Mucosa of descending colon (tissue), 3 donors: Measurements from ENCODE around the gene ZBTB45. TPM values are rescaled to one million over a fixed set of nuclear protein-coding genes. Genes with fewer than 3 reads are reported as not detected.

Experiments
- ATAC-seq: fragments of 200-7000 bp; cut with Tn5 transposase; one replicate; pipeline ENCODE4 v1.9.1; 2020; ENCODE audit warnings: mild to moderate bottlenecking, moderate library complexity
- DNase-seq, 3 donors: peaks; one replicate each; pipeline ENCODE4 v3.0.0-alpha.2; 2020
- H3K36me3 ChIP-seq: fragments of 200-600 bp; one replicate; pipeline ENCODE4 v1.8.0; 2021; ENCODE audit warnings: low read depth, mild to moderate bottlenecking
- H3K4me1 ChIP-seq: fragments of 200-600 bp; one replicate; pipeline ENCODE4 v1.8.0; 2021; ENCODE audit warnings: low read depth, mild to moderate bottlenecking
- H3K4me3 ChIP-seq: fragments of 200-600 bp; one replicate; pipeline ENCODE4 v1.8.0; 2021; ENCODE audit warnings: mild to moderate bottlenecking
- H3K9me3 ChIP-seq: fragments of 200-600 bp; one replicate; pipeline ENCODE4 v1.8.0; 2021; ENCODE audit warnings: mild to moderate bottlenecking
- intact Hi-C, 2 donors: fragments of 100-400 bp; cut with DNase I in 1 of 2; cut with micrococcal nuclease in 1 of 2; formaldehyde crosslinking; loops; one replicate each; pipeline versions ENCODE4 v1.11.0 to v1.11.1; 2022; cut with DNase I, micrococcal nuclease
- total RNA-seq, 3 donors: library from RNA; stranded (reverse); fragmentation: NEBNext Ultra II Directional in 2 of 3; extraction: Animal tissue kit (Norgen Biotek cat#: 25700) in 2 of 3; gene quantifications; one replicate each; pipeline versions ENCODE4 v1.2.1 to v1.2.4, GENCODE V29; 2021 to 2023
- TF ChIP-seq, protein P1 (sequence below): fragments of 200-600 bp; IDR thresholded peaks from one replicate; pipeline ENCODE4 v1.8.0; 2022; ENCODE audit warnings: antibody characterized with exemption, mild to moderate bottlenecking
- donor health status: DM: no; HTN: no; CAD: no; lungs with moderate emphysema.
- donor health status: DM: no; HTN: no; CAD: no.
- donor health status: DM: no; HTN: yes; CAD: no.

ZBTB45 gene
- total RNA-seq, 3 donors from 2014 or later: 12.1 to 16.7 (median 13.4) TPM

DNA sequence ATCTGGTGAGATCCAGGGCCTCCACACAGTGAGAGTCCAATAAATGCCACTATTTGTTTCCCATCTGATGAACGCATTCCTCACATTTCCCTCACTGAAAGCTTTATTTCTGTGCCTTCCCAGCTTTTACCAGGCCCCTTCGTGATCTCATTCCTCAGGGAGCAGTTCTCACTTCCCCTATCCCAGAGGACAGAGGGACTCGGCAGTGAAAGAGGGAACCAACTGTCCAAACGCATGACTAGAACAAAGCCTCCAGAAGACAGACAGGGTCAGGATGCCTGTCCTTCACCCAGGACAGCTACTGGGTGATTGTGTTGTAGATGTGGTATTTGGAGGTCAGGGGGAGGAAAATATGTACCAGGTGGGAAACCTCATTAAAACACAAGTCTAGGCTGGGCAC lies 2.0 kb upstream of the ZBTB45 start:
- no peak for ATAC-seq
- intact Hi-C loops: no loop called here
- no peak for DNase-seq
- H3K9me3 ChIP-seq: no peaks in the 10 kb centered on the region
- H3K36me3 ChIP-seq: no peaks in the 10 kb centered on the region
- H3K4me1 ChIP-seq: peaks cover 21% of the 10 kb centered on the region
- TF ChIP-seq, protein P1, sequence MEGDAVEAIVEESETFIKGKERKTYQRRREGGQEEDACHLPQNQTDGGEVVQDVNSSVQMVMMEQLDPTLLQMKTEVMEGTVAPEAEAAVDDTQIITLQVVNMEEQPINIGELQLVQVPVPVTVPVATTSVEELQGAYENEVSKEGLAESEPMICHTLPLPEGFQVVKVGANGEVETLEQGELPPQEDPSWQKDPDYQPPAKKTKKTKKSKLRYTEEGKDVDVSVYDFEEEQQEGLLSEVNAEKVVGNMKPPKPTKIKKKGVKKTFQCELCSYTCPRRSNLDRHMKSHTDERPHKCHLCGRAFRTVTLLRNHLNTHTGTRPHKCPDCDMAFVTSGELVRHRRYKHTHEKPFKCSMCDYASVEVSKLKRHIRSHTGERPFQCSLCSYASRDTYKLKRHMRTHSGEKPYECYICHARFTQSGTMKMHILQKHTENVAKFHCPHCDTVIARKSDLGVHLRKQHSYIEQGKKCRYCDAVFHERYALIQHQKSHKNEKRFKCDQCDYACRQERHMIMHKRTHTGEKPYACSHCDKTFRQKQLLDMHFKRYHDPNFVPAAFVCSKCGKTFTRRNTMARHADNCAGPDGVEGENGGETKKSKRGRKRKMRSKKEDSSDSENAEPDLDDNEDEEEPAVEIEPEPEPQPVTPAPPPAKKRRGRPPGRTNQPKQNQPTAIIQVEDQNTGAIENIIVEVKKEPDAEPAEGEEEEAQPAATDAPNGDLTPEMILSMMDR: no peak
- no peak overlapping the region for H3K4me3 ChIP-seq

DNA sequence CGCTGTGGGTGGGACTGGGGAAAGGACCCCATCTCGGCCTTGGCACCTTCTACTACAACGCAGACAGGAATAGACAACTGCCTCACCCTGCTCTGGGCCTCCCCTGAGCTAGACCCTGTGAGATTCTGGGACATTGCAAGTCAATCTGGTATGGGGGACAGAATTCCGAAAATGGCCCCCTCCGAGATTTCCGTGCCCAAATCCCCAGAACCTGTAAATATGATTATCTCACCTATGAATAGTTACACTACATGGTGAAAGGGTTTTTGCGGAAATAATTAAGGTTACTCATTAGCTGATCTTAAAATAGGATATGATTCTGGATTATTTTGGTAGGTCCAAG lies 618 bp upstream of the ZBTB45 start:
- Histone ChIP-seq H3K4me1 (peaks cover 21% of the 10 kb centered on the region), H3K4me3 (peak overlapping the region; percentile 43), H3K9me3 (no peaks in the 10 kb centered on the region), H3K36me3 (no peaks in the 10 kb centered on the region)
- DNase-seq (no peak), ATAC-seq (no peak)
- TF ChIP-seq, protein P1: no peak
- intact Hi-C loops: no loop called here

DNA sequence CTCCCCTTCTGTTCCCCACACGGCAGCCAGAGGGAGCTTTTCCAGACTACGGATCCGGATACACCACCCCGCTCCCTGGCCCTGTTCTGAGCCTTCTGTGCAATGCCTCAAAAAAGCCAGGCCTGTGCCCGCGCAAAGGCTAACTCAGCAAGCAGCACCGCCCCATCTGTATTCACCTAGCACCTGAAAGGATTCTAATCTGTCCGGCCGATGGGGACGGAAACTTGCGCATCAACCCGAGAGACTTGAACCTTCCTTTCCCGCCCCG lies 589 bp downstream of the ZBTB45 start:
- ATAC-seq (peak; percentile 55), DNase-seq (peak; percentile 67 to 75 (median 74))
- Histone ChIP-seq H3K4me3 (peak overlapping the region; percentile 43), H3K36me3 (no peaks in the 10 kb centered on the region), H3K4me1 (peaks cover 28% of the 10 kb centered on the region), H3K9me3 (no peaks in the 10 kb centered on the region)
- intact Hi-C loops: no loop called here
- TF ChIP-seq, protein P1: peak; percentile 32

DNA sequence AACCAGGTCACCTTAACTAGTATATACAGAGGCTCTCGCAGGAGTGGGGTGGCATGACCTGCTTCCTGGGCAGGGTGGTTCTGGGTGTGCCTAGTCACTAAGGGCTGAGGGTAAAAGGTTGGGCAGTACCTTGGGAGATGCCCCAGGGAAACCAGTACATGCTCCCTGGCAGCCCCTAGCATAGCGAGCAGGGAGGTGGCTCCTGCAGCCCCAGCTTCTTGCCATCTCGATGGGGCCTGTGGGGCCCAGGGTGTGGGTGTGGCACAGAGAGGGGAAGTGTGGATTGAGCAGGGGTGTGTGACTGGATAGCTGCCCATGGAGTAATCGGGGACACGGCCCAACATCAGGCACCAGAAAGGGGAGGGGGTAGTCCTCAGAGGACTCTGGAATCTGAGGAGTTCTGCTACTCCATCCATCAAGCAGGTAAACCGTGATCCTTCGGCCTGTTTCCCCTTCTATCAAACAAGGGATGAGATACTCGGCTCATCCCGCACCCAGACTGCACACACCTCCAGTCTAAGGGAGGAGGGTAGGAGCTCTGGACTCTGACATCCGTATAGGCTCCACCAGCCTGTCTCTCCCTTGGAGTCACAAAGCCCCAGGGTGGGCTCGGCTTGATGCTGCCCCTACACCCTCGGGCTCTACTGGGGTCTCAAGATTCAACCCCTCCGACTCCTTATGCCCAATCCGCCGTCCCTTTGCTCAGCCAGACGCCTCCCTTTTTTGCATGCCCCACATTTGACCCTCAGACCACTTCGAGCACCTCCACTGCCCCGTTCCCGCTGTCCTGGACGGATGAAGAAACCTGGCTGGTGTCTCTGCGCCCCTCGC lies 1.1 kb downstream of the ZBTB45 start:
- no peak for ATAC-seq
- Histone ChIP-seq H3K4me1 (peaks cover 32% of the 10 kb centered on the region), H3K36me3 (no peaks in the 10 kb centered on the region), H3K4me3 (peak overlapping the region; percentile 43), H3K9me3 (no peaks in the 10 kb centered on the region)
- intact Hi-C loops: no loop called here
- peak in 2 of 3 donors; percentile 57 to 65 for DNase-seq
- TF ChIP-seq, protein P1: no peak

DNA sequence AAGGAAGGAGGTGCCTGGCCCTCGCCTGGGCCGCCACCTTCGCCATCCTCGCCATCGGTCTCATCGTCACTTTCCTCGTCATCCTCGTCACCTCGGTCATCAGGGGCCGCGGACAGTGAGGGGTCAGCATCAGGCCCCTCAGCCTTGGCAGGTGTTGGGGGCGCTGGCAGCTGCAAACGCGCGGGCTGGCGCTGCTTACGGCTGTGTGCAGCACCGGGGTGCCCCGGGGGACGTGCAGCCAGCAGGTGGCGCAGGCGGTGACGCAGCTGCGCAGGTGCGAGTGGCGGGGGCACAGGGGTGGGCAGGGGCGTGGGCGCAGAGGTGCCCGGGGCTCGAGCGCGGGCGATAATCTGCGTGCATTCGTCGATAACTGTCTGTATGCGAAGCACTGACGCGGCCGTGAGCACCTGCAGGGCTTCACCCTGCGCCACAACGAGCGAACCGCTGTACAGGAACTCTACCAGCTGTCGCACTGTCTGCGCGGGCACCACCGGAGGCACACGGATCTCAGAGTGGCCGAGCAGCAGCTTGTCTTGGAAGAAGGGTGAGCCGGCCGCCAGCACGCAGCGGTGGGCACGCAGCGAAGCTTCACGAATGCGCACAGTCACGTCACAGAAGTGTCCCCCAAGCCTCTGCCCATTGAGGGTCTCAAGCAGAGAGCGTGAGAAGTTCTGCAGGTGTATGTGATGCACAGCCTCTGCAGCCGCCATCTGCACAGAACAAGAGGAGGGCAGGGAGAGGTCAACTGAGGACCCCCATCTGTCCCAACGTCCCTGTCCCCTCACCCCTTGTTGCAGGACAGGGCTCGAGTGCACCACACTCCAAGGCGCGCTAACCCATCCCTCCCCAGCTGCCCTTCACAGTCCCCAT lies 2.4 kb downstream of the ZBTB45 start:
- Histone ChIP-seq H3K4me1 (peaks cover 38% of the 10 kb centered on the region), H3K36me3 (no peaks in the 10 kb centered on the region), H3K9me3 (no peaks in the 10 kb centered on the region), H3K4me3 (no peak overlapping the region)
- ATAC-seq (no peak), DNase-seq (peak in 2 of 3 donors; percentile 39 to 58)
- intact Hi-C loops: no loop called here
- TF ChIP-seq, protein P1: no peak
